ENCODE results near the gene NENF.

DNA sequence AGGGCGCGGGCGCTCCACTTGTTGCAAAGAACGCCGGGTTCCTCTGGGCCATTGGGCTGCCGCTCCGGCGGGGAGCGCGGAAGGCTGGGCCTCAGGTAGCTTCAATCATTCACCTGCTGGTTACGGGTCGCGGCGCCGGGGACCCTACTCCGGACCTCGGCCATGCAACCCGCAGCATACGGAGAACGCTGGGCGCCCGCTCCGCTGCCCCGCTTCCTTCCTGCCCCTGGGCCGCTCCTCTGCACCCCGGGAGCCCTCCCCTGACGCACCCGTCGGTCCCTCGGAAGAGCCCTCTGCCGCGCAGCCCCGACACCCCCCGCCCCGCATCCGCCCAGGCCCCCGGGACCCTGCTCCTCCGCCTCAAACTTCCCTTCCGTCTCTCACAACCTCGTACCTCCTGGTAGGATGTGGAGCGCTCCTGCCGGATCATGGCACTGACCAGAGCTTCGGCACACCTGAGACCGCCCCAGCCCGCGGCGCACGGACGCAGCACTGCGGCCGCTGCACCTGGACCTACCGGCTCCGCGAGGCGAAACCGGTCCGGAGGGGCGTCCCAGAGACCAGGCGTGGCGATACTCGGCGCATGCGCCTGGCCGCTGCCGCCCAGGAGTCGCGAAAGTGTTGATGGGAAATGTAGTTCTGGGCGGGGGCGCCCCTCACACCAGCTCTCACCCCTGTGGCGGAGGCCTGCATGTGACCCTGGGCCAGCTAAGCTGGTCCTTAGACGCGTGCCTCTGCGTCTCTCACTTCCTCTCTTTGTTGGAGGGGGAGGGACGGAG, 18.2 kb upstream of the NENF start, which contains the start of gene PACC1:
- TF ChIP-seq POLR2AphosphoS5 (IDR thresholded peaks at IDR 0.05), result no peak
- peak in 1 of 2 donors; percentile 18 for TF ChIP-seq POLR2A (IDR thresholded peaks at IDR 0.05)
- TF ChIP-seq, protein P1, sequence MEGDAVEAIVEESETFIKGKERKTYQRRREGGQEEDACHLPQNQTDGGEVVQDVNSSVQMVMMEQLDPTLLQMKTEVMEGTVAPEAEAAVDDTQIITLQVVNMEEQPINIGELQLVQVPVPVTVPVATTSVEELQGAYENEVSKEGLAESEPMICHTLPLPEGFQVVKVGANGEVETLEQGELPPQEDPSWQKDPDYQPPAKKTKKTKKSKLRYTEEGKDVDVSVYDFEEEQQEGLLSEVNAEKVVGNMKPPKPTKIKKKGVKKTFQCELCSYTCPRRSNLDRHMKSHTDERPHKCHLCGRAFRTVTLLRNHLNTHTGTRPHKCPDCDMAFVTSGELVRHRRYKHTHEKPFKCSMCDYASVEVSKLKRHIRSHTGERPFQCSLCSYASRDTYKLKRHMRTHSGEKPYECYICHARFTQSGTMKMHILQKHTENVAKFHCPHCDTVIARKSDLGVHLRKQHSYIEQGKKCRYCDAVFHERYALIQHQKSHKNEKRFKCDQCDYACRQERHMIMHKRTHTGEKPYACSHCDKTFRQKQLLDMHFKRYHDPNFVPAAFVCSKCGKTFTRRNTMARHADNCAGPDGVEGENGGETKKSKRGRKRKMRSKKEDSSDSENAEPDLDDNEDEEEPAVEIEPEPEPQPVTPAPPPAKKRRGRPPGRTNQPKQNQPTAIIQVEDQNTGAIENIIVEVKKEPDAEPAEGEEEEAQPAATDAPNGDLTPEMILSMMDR (IDR thresholded peaks at IDR 0.05), result peak in 3 of 4 experiments; percentile 6 to 19 (median 6)
